ENCODE results near the gene KATNAL2. TPM values are rescaled to one million over a fixed set of nuclear protein-coding genes. Genes with fewer than 3 reads are reported as not detected.
A peak's percentile ranks its signal among the peaks of the same experiment; 100 is the strongest.
"Not testable (repeated sequence)": the region's sequence is repeated elsewhere in the genome, so short reads cannot be mapped to it uniquely, and the experiment has no call there.

The KATNAL2 gene
- total and polyA plus RNA-seq, 4 donors = 1.6 to 3.2 (median 1.8) TPM

- intact Hi-C loops (cut with DNase I); H3K27me3 ChIP-seq (ENCODE audit: control insufficient read depth in 1 of 2, insufficient read depth in 2 of 2, low read length in 1 of 2); H3K9me3 ChIP-seq (ENCODE audit: control insufficient read depth, low read length); H3K36me3 ChIP-seq (ENCODE audit: control insufficient read depth in 1 of 2, insufficient read depth in 2 of 2, low read length in 1 of 2); ATAC-seq (ENCODE audit: low FRiP score); H3K27ac ChIP-seq (ENCODE audit: low read depth in 1 of 2, low read length in 2 of 2); H3K4me1 ChIP-seq (ENCODE audit: control insufficient read depth in 1 of 2, insufficient read depth in 2 of 2, low read length in 2 of 2); H3K4me3 ChIP-seq (ENCODE audit: low read length in 2 of 2): not testable (repeated sequence)
- peak in 1 of 2 donors; percentile 77 for DNase-seq
- 93 to 95% methylated on average over 9 of the region's 29 CpGs for WGBS, 2 donors
Measured at GRCh38 chr18:47022821-47023220, 105.4 kb downstream of the KATNAL2 start.

- H3K27ac ChIP-seq (ENCODE audit: low read depth in 1 of 2, low read length in 2 of 2); H3K27me3 ChIP-seq (ENCODE audit: control insufficient read depth in 1 of 2, insufficient read depth in 2 of 2, low read length in 1 of 2); H3K36me3 ChIP-seq (ENCODE audit: control insufficient read depth in 1 of 2, insufficient read depth in 2 of 2, low read length in 1 of 2); H3K4me1 ChIP-seq (ENCODE audit: control insufficient read depth in 1 of 2, insufficient read depth in 2 of 2, low read length in 2 of 2); intact Hi-C loops (cut with DNase I); DNase-seq; H3K9me3 ChIP-seq (ENCODE audit: control insufficient read depth, low read length); H3K4me3 ChIP-seq (ENCODE audit: low read length in 2 of 2): not testable (repeated sequence)
- WGBS, 2 donors = no CpG with 5 or more reads among the region's 55 CpGs
- ATAC-seq (ENCODE audit: low FRiP score) = peak; percentile 61
Measured at GRCh38 chr18:47023769-47024465, 106.5 kb downstream of the KATNAL2 start.

GRCh38 chr18:47025557-47026174 is 108.3 kb downstream of the KATNAL2 start:
- intact Hi-C loops (cut with DNase I); H3K27ac ChIP-seq (ENCODE audit: low read depth in 1 of 2, low read length in 2 of 2); H3K27me3 ChIP-seq (ENCODE audit: control insufficient read depth in 1 of 2, insufficient read depth in 2 of 2, low read length in 1 of 2); DNase-seq; H3K4me3 ChIP-seq (ENCODE audit: low read length in 2 of 2); H3K4me1 ChIP-seq (ENCODE audit: control insufficient read depth in 1 of 2, insufficient read depth in 2 of 2, low read length in 2 of 2); H3K9me3 ChIP-seq (ENCODE audit: control insufficient read depth, low read length); H3K36me3 ChIP-seq (ENCODE audit: control insufficient read depth in 1 of 2, insufficient read depth in 2 of 2, low read length in 1 of 2): not testable (repeated sequence)
- 84 to 90% methylated on average over 4 to 5 of the region's 17 CpGs for WGBS, 2 donors
- peak; percentile 11 for ATAC-seq (ENCODE audit: low FRiP score)

- WGBS, 2 donors = 92 to 93% methylated on average over 5 to 9 of the region's 29 CpGs
- DNase-seq = peak in 1 of 2 donors; percentile 68
- H3K27me3 ChIP-seq (ENCODE audit: control insufficient read depth in 1 of 2, insufficient read depth in 2 of 2, low read length in 1 of 2); H3K4me3 ChIP-seq (ENCODE audit: low read length in 2 of 2); H3K27ac ChIP-seq (ENCODE audit: low read depth in 1 of 2, low read length in 2 of 2); H3K36me3 ChIP-seq (ENCODE audit: control insufficient read depth in 1 of 2, insufficient read depth in 2 of 2, low read length in 1 of 2); ATAC-seq (ENCODE audit: low FRiP score); intact Hi-C loops (cut with DNase I); H3K4me1 ChIP-seq (ENCODE audit: control insufficient read depth in 1 of 2, insufficient read depth in 2 of 2, low read length in 2 of 2); H3K9me3 ChIP-seq (ENCODE audit: control insufficient read depth, low read length): not testable (repeated sequence)
Measured at GRCh38 chr18:47028738-47029137, 111.3 kb downstream of the KATNAL2 start.

GRCh38 chr18:47029684-47030353 is 112.4 kb downstream of the KATNAL2 start:
- not testable (repeated sequence) for H3K27me3 ChIP-seq (ENCODE audit: control insufficient read depth in 1 of 2, insufficient read depth in 2 of 2, low read length in 1 of 2)

GRCh38 chr18:47030887-47031286 is 113.5 kb downstream of the KATNAL2 start:
- H3K36me3 ChIP-seq (ENCODE audit: control insufficient read depth in 1 of 2, insufficient read depth in 2 of 2, low read length in 1 of 2); intact Hi-C loops (cut with DNase I); ATAC-seq (ENCODE audit: low FRiP score): not testable (repeated sequence)

More at GRCh38 chr18:47029684-47030353, 112.4 kb downstream of the KATNAL2 start:
- H3K36me3 ChIP-seq (ENCODE audit: control insufficient read depth in 1 of 2, insufficient read depth in 2 of 2, low read length in 1 of 2); DNase-seq; H3K4me3 ChIP-seq (ENCODE audit: low read length in 2 of 2); H3K9me3 ChIP-seq (ENCODE audit: control insufficient read depth, low read length); intact Hi-C loops (cut with DNase I); H3K27ac ChIP-seq (ENCODE audit: low read depth in 1 of 2, low read length in 2 of 2); H3K4me1 ChIP-seq (ENCODE audit: control insufficient read depth in 1 of 2, insufficient read depth in 2 of 2, low read length in 2 of 2): not testable (repeated sequence)
- no CpG with 5 or more reads among the region's 55 CpGs for WGBS, 2 donors
- peak; percentile 68 for ATAC-seq (ENCODE audit: low FRiP score)

GRCh38 chr18:47032945-47033344 is 115.5 kb downstream of the KATNAL2 start:
- intact Hi-C loops (cut with DNase I) = no loop called here
- peaks cover 8% of the 10 kb centered on the region for H3K9me3 ChIP-seq (ENCODE audit: control insufficient read depth, low read length)
- no peak for DNase-seq
- H3K36me3 ChIP-seq (ENCODE audit: control insufficient read depth in 1 of 2, insufficient read depth in 2 of 2, low read length in 1 of 2) = no peaks in the 10 kb centered on the region
- H3K27me3 ChIP-seq (ENCODE audit: control insufficient read depth in 1 of 2, insufficient read depth in 2 of 2, low read length in 1 of 2) = no peaks in the 10 kb centered on the region
- H3K4me1 ChIP-seq (ENCODE audit: control insufficient read depth in 1 of 2, insufficient read depth in 2 of 2, low read length in 2 of 2) = no peaks in the 10 kb centered on the region
- H3K27ac ChIP-seq (ENCODE audit: low read depth in 1 of 2, low read length in 2 of 2) = no peak overlapping the region
- H3K4me3 ChIP-seq (ENCODE audit: low read length in 2 of 2) = no peak overlapping the region
- 87 to 89% methylated on average over 19 of the region's 19 CpGs for WGBS, 2 donors
- no peak for ATAC-seq (ENCODE audit: low FRiP score)

More at GRCh38 chr18:47030887-47031286, 113.5 kb downstream of the KATNAL2 start:
- not testable (repeated sequence) for H3K27ac ChIP-seq (ENCODE audit: low read depth in 1 of 2, low read length in 2 of 2); H3K4me1 ChIP-seq (ENCODE audit: control insufficient read depth in 1 of 2, insufficient read depth in 2 of 2, low read length in 2 of 2); H3K9me3 ChIP-seq (ENCODE audit: control insufficient read depth, low read length); H3K4me3 ChIP-seq (ENCODE audit: low read length in 2 of 2); H3K27me3 ChIP-seq (ENCODE audit: control insufficient read depth in 1 of 2, insufficient read depth in 2 of 2, low read length in 1 of 2); DNase-seq
- 93 to 98% methylated on average over 4 to 5 of the region's 12 CpGs for WGBS, 2 donors

- WGBS, 2 donors = 91 to 92% methylated on average over 28 of the region's 28 CpGs
- H3K27ac ChIP-seq (ENCODE audit: low read depth in 1 of 2, low read length in 2 of 2); H3K27me3 ChIP-seq (ENCODE audit: control insufficient read depth in 1 of 2, insufficient read depth in 2 of 2, low read length in 1 of 2); ATAC-seq (ENCODE audit: low FRiP score); H3K9me3 ChIP-seq (ENCODE audit: control insufficient read depth, low read length); H3K4me3 ChIP-seq (ENCODE audit: low read length in 2 of 2); H3K4me1 ChIP-seq (ENCODE audit: control insufficient read depth in 1 of 2, insufficient read depth in 2 of 2, low read length in 2 of 2); DNase-seq; H3K36me3 ChIP-seq (ENCODE audit: control insufficient read depth in 1 of 2, insufficient read depth in 2 of 2, low read length in 1 of 2); intact Hi-C loops (cut with DNase I): not testable (repeated sequence)
Measured at GRCh38 chr18:47034591-47034990, 117.2 kb downstream of the KATNAL2 start.
